Vagina (tissue), 2 donors: ENCODE results near the gene HOXD11.

Experiments used
- CTCF ChIP-seq, 3 experiments: fragments of 450-650 bp in 2 of 3; fragments of 200-600 bp in 1 of 3; sonication (generic) in 1 of 3; IDR thresholded peaks; one replicate each; pipeline ENCODE4 v1.5.1; 2017 to 2019; ENCODE audit warnings: antibody characterized with exemption in 3 of 3, mild to moderate bottlenecking in 2 of 3, moderate library complexity in 2 of 3
- POLR2A ChIP-seq, 2 donors: fragments of 450-650 bp; IDR thresholded peaks; one replicate each; pipeline ENCODE4 v1.6.1; 2017; ENCODE audit warnings: antibody characterized with exemption in 2 of 2, mild to moderate bottlenecking in 2 of 2, moderate library complexity in 2 of 2
- POLR2AphosphoS5 ChIP-seq, 2 donors: sonication (generic); formaldehyde crosslinking; IDR thresholded peaks; one replicate each; pipeline ENCODE4 v1.9.0; 2017; ENCODE audit warnings: antibody characterized with exemption in 2 of 2, mild to moderate bottlenecking in 2 of 2, low read depth in 1 of 2; ENCODE audit not compliant: insufficient read depth in 1 of 2

- TF ChIP-seq CTCF (IDR thresholded peaks at IDR 0.05), result no peak
- peak in 1 of 2 donors; percentile 63 for TF ChIP-seq POLR2AphosphoS5 (IDR thresholded peaks at IDR 0.05; ENCODE audit: insufficient read depth in 1 of 2, low read depth in 1 of 2)
- TF ChIP-seq POLR2A (IDR thresholded peaks at IDR 0.05), result no peak
Observed at GRCh38 chr2:176106581-176107539, at the start of gene HOXD11.
